ENCODE results near the gene ZSWIM5.
"Not testable (repeated sequence)": the region's sequence is repeated elsewhere in the genome, so short reads cannot be mapped to it uniquely, and the experiment has no call there.

The ZSWIM5 gene

GRCh38 chr1:45093334-45093733 is 113.1 kb downstream of the ZSWIM5 start:
- DNase-seq (ENCODE audit: low read depth): no peak

- DNase-seq (ENCODE audit: low read depth): no peak
Measured at GRCh38 chr1:45089711-45090110, 116.7 kb downstream of the ZSWIM5 start.

- no peak for DNase-seq (ENCODE audit: low read depth)
Measured at GRCh38 chr1:45084562-45084961, 121.8 kb downstream of the ZSWIM5 start.

- DNase-seq (ENCODE audit: low read depth): no peak
Measured at GRCh38 chr1:45079533-45079932, 126.9 kb downstream of the ZSWIM5 start.

GRCh38 chr1:45076959-45077358 is 129.4 kb downstream of the ZSWIM5 start:
- DNase-seq (ENCODE audit: low read depth): not testable (repeated sequence)

GRCh38 chr1:45071567-45071966 is 134.8 kb downstream of the ZSWIM5 start:
- no peak for DNase-seq (ENCODE audit: low read depth)

- DNase-seq (ENCODE audit: low read depth): no peak
Measured at GRCh38 chr1:45067806-45068205, 138.6 kb downstream of the ZSWIM5 start.

GRCh38 chr1:45065083-45065482 is 141.3 kb downstream of the ZSWIM5 start:
- DNase-seq (ENCODE audit: low read depth): no peak

GRCh38 chr1:45062463-45062862 is 143.9 kb downstream of the ZSWIM5 start:
- not testable (repeated sequence) for DNase-seq (ENCODE audit: low read depth)

- no peak for DNase-seq (ENCODE audit: low read depth)
Measured at GRCh38 chr1:45059829-45060228, 146.6 kb downstream of the ZSWIM5 start.

GRCh38 chr1:45057542-45057941 is 148.9 kb downstream of the ZSWIM5 start:
- DNase-seq (ENCODE audit: low read depth): no peak

GRCh38 chr1:45051005-45051772 is 155.2 kb downstream of the ZSWIM5 start:
- no peak for DNase-seq (ENCODE audit: low read depth)

GRCh38 chr1:45047032-45047431 is 159.4 kb downstream of the ZSWIM5 start:
- DNase-seq (ENCODE audit: low read depth): no peak

GRCh38 chr1:45044916-45045315 is 161.5 kb downstream of the ZSWIM5 start:
- no peak for DNase-seq (ENCODE audit: low read depth)

GRCh38 chr1:45043094-45043493 is 163.3 kb downstream of the ZSWIM5 start:
- no peak for DNase-seq (ENCODE audit: low read depth)

GRCh38 chr1:45040297-45040696 is 166.1 kb downstream of the ZSWIM5 start:
- DNase-seq (ENCODE audit: low read depth): no peak

GRCh38 chr1:45038661-45039364 is 167.6 kb downstream of the ZSWIM5 start:
- peak; percentile 86 for DNase-seq (ENCODE audit: low read depth)

- no peak for DNase-seq (ENCODE audit: low read depth)
Measured at GRCh38 chr1:45038240-45038639, 168.2 kb downstream of the ZSWIM5 start.

- no peak for DNase-seq (ENCODE audit: low read depth)
Measured at GRCh38 chr1:45037456-45037855, 168.9 kb downstream of the ZSWIM5 start.

GRCh38 chr1:45035631-45036301 is 170.6 kb downstream of the ZSWIM5 start:
- no peak for DNase-seq (ENCODE audit: low read depth)

- no peak for DNase-seq (ENCODE audit: low read depth)
Measured at GRCh38 chr1:45033356-45033755, 173.0 kb downstream of the ZSWIM5 start.

GRCh38 chr1:45032837-45033236 is 173.6 kb downstream of the ZSWIM5 start:
- DNase-seq (ENCODE audit: low read depth): no peak

GRCh38 chr1:45026446-45026845 is 180.0 kb downstream of the ZSWIM5 start:
- no peak for DNase-seq (ENCODE audit: low read depth)

Measured in CMK (cell line).